ENCODE measurements around the gene GLOD5.

DNA sequence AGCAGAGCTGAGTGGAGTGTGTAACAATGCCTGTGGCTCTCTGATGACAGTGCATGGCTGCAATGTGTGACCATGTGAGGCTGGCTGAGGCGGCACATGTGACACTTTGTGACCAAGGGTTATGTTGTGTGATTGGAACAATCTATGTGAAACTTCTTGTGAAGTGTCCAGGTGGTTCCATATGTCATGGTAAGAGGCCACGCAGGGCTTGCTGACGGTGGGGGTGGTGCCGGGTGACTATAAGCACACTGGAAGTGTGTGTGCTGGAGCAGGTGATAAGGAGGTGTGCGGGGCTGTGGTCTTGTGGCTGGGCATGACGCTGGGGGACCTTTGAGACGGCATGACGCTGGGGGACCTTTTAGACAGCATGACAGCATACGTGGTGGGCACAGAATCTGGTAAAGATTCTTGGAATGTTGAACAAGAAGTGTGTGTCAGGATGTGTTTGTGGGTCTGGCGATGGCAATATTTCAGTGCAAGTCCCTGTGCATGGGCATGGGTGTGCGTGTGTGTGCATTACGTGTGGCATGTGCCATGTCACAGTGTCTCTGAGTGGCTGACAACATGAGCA lies 32.9 kb downstream of the GLOD5 start:
- TF ChIP-seq CTCF (IDR thresholded peaks at IDR 0.05) = no peak
- TF ChIP-seq POLR2A (IDR thresholded peaks at IDR 0.05; ENCODE audit: low read depth) = no peak
- no peak for TF ChIP-seq POLR2AphosphoS5 (IDR thresholded peaks at IDR 0.05)
- TF ChIP-seq EP300 (IDR thresholded peaks at IDR 0.05) = no peak
